Measurements from ENCODE around the gene TNFSF12.

DNA sequence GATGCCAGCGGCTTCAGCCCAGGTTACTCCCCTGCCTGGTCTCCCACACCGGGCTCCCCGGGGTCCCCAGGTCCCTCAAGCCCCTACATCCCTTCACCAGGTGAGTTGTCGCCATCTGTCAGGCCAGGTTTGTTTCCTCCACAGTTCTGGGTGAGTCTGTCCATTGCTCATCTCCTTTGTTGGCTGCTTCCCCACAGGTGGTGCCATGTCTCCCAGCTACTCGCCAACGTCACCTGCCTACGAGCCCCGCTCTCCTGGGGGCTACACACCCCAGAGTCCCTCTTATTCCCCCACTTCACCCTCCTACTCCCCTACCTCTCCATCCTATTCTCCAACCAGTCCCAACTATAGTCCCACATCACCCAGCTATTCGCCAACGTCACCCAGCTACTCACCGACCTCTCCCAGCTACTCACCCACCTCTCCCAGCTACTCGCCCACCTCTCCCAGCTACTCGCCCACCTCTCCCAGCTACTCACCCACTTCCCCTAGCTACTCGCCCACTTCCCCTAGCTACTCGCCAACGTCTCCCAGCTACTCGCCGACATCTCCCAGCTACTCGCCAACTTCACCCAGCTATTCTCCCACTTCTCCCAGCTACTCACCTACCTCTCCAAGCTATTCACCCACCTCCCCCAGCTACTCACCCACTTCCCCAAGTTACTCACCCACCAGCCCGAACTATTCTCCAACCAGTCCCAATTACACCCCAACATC is 35.9 kb upstream of the TNFSF12 start:
- TF ChIP-seq, protein P1, sequence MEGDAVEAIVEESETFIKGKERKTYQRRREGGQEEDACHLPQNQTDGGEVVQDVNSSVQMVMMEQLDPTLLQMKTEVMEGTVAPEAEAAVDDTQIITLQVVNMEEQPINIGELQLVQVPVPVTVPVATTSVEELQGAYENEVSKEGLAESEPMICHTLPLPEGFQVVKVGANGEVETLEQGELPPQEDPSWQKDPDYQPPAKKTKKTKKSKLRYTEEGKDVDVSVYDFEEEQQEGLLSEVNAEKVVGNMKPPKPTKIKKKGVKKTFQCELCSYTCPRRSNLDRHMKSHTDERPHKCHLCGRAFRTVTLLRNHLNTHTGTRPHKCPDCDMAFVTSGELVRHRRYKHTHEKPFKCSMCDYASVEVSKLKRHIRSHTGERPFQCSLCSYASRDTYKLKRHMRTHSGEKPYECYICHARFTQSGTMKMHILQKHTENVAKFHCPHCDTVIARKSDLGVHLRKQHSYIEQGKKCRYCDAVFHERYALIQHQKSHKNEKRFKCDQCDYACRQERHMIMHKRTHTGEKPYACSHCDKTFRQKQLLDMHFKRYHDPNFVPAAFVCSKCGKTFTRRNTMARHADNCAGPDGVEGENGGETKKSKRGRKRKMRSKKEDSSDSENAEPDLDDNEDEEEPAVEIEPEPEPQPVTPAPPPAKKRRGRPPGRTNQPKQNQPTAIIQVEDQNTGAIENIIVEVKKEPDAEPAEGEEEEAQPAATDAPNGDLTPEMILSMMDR (IDR thresholded peaks at IDR 0.05): no peak
- no peak for TF ChIP-seq POLR2A (IDR thresholded peaks at IDR 0.05)

Data from heart left ventricle (tissue), 13 donors.